KOPT-K1 (cell line): ENCODE results near the gene PLEKHF1.

Experiments
- H3K27ac ChIP-seq: fragments of 200-600 bp; sonication (generic); 2 replicates; pipeline ENCODE4 v1.5.1; 2016; ENCODE audit warnings: antibody characterized with exemption, mild to moderate bottlenecking, low read depth, low read length; ENCODE audit not compliant: poor library complexity, severe bottlenecking
- H3K36me3 ChIP-seq: fragments of 200-600 bp; sonication (generic); 2 replicates; pipeline ENCODE4 v1.5.1; 2017; ENCODE audit warnings: antibody characterized with exemption, mild to moderate bottlenecking, low read length, moderate library complexity; ENCODE audit not compliant: insufficient read depth
- H3K9me3 ChIP-seq: fragments of 200-600 bp; sonication (generic); 2 replicates; pipeline ENCODE4 v1.5.1; 2017; ENCODE audit warnings: antibody characterized with exemption, low read length, mild to moderate bottlenecking; ENCODE audit not compliant: insufficient read depth, poor library complexity, severe bottlenecking

The PLEKHF1 gene

DNA sequence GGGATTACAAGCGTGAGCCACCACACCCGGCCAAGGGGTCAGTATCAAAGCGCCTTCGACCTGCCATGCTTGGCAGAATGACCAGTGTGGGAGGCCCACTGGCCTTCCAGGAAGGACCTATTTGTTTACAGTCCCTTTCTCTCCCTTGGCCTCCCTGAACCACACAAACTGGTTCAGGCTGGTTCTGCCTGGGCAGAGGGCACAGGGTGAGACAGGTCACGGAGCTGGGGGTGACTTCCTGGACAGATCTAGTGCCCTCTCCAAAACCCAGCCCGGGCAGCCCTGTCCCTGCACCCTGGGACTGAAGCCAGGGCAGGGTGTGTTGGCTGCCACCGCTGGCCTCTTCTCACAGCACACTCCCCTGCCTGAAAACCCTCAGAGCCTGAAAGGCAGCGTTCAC lies 11.3 kb downstream of the PLEKHF1 start:
- H3K9me3 ChIP-seq: no peaks in the 10 kb centered on the region
- peaks cover 49% of the 10 kb centered on the region for H3K36me3 ChIP-seq
- peak overlapping the region; percentile 92 for H3K27ac ChIP-seq

DNA sequence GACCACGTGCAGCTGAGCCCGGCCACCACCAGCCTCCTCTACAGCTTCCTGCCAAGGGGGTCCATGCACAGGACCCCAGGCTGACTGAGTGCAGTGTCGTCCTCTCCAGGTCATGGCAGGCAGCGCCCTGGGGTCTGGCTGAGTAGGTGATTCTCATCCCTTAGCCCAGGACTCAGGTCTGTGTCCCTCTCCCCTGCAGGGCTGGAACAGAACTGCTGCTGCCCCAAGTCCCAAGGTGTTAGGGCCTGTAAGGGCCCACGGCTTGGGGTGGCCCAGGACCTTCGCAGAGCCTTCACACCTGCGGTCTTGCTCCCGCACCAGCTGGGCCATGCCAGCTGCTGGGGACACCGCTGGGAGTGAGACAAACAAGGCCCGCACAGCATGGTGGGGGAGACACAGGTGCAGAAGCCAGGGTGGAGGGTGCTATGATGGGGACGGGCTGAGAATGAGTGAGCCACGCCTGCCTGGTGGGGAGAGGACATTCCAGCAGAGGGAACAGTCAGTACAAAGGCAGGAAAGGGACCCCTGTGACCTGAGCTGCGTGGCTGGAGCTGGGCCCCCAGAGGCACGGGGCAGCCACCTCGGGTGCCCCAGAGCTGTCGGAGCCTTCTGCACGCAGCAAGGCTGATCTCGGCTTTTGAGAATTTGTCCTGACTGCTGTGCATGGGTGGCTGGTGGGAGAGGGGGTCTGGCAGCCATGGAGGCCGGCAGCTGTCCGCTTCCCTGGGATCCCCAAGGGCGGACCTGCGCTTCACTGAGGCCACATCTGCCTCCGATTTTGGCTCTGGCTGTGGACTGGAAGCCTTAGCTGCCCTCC lies 11.9 kb downstream of the PLEKHF1 start:
- H3K36me3 ChIP-seq: peaks cover 49% of the 10 kb centered on the region
- no peaks in the 10 kb centered on the region for H3K9me3 ChIP-seq

DNA sequence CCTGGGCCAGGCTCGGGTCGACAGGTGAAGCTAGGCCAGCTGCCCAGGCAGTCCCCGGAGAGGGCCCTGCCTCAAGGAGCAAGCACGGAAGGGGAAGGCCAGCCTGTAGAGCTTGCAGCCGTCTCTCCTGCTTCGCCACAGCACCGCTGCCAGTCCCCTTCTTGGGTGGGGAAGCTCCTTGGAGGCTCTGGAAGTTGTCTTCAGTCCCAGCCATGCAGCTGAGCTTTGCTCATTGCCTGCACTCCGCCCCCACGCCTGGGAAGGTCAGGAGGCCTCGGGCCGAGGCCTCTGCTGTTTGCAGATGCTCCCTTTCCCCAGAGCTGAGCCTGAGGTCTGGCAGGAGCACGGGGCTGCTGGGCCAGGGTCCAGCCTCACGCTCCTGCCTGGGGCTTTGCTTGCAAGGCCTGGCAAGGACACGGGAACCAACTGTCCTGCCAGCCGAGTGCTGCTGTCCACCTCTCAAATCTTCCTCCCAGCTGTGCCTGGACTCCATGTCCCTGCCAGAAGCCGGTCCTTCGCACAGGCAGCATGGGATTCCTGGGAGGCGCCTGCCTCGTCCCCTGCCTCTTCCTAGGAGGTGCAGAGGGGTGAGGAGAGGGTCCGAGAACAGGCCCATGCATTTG lies 13.3 kb downstream of the PLEKHF1 start:
- Histone ChIP-seq H3K27ac (peak overlapping the region; percentile 22), H3K9me3 (no peaks in the 10 kb centered on the region), H3K36me3 (peaks cover 49% of the 10 kb centered on the region)

More for the DNA sequence above, 11.9 kb downstream of the PLEKHF1 start:
- peak overlapping the region; percentile 92 for H3K27ac ChIP-seq

DNA sequence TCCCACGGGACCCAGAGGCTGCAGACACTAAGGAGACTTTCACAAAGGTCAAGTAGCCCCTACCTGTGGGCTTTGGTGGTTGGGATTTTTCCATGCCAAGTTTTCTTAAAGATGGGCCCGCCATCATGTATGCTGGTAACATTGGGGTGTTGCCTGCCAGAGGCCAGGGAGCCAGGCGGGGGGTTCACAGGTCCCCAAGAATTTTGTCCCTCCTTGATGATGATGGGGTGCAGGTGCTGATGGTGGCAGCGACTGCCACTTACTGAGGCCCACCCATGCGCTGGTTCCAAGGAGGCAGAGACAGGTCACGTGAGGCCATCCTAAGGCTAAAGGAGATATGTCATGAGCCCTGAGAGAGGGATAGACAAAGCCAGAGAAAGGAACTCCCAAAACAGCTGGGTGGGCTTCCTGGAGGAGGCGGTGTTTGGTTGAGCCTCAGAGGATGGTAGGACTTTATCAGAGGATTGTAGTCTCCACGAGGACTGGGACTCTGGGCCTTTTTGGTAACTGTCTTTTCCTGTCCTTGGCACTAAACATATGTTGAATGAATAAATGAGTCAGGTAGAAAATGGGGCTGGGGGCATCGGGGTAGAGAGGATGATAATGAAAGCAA lies 14.4 kb downstream of the PLEKHF1 start:
- Histone ChIP-seq H3K36me3 (peaks cover 39% of the 10 kb centered on the region), H3K9me3 (no peaks in the 10 kb centered on the region), H3K27ac (peak overlapping the region; percentile 85)

DNA sequence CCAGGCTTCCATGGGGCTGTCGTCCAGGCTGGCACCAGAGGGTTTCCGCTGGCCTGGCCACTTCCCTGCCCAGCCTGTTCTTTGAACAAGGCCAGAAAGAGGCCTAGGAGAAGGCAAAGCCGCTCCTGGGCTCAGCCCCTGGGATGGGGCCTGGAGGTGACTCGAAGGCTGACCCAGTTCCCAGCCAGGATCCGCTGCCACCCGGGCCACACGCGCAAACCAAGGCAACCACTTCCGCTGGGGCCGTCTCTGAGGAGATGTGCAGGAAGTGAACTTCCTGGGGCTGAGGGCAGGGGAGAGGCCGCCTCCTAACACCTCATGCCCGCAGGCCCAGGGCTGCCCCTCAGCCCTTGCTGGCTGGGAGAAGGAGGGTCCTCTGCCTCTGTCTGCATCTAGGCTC lies 15.2 kb downstream of the PLEKHF1 start:
- Histone ChIP-seq H3K27ac (peak overlapping the region; percentile 85), H3K9me3 (no peaks in the 10 kb centered on the region)

DNA sequence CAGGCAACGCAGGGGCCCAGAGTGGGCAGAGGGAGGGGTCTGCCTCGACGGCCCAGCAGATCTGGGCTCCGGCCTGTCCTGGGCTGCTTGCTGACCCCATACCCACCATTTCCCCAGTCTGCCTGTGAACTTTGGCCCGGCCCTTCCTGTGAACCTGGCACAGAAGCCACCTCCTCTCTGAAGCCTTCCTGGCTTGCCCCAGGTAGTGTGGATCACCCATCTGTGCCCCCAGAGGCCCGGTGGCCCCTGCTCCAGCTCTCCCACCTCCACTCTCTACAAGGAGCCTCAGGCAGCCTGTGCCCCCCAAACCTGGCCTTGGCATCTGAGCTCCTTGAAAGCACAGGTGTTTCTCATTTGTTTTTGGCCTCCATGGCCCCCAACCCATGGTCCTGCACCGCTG lies 15.7 kb downstream of the PLEKHF1 start:
- Histone ChIP-seq H3K27ac (peak overlapping the region; percentile 85), H3K9me3 (no peaks in the 10 kb centered on the region), H3K36me3 (peaks cover 27% of the 10 kb centered on the region)

More for the DNA sequence above, 15.2 kb downstream of the PLEKHF1 start:
- peaks cover 32% of the 10 kb centered on the region for H3K36me3 ChIP-seq

DNA sequence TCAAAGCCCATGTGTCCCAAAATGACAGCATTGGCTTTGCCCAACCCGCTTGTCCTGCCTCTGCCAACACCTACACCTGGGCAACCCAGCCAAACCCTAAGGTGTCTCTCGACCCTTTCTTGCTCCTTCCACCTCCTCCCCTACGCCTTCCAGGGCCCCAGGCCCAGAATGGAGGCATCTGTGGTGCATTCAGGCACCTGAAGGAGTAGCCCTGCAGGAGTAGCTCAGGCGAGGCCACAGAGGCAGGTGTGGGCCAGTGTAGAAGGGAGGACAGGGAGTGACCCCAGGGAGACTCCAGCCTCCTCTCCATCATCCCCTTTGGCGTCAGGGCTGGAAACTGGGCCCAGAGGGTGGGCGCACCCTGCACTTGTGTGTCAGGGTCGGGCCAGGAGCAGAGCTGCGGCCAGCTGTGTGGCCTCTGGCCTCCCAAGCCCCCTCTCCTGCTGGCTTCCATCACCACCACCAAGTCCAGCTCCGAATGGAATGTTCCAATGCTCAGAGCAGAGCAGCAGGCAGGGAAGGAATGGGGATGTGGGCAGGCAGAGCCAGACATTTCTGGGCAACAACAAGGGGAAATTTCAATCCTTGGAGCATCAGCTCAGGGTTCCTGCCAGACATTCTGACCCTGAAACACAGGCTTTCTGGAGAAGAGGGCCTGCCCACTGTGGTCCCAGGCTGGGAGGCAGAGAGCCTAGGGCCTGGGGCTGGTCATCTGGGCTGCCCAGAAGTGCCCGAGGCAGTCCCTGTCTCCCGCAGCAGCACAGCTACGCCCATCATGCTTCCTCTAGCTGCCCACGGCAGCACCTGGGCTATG lies 16.4 kb downstream of the PLEKHF1 start:
- peak overlapping the region; percentile 85 for H3K27ac ChIP-seq
- H3K9me3 ChIP-seq: no peaks in the 10 kb centered on the region
- peaks cover 21% of the 10 kb centered on the region for H3K36me3 ChIP-seq

DNA sequence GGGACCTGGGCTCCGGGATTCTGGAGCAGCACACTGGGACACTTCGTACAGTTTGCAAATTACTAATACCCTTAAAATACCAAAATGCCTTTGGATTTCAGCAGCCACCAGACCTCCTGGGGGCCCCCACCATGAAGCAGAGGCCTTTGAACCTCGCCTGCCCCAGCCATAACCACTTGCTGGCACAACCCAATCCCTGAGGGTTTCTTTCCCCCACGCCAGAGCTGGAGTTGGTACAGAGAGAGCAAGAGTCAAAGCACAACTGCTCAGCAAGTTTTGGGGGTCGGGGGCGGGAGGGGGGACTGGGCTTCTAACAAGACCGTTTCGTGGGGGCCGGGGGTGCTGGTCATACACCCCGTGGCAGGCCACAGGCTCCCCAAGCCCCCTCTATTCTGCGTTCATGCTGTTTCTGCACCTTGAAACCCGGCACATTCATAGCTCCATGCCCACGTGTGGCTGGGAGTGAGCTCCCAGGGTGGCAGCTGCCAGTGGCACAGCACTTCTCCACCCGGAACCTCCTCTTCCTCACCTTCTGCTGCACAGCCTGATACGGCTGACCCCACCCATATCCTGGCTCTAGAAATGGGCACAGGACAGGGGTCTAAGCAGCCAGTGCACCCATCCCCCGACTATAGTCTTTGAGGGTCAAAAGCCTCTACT lies 17.1 kb downstream of the PLEKHF1 start:
- H3K9me3 ChIP-seq: no peaks in the 10 kb centered on the region
- peak overlapping the region; percentile 85 for H3K27ac ChIP-seq
- peaks cover 13% of the 10 kb centered on the region for H3K36me3 ChIP-seq

DNA sequence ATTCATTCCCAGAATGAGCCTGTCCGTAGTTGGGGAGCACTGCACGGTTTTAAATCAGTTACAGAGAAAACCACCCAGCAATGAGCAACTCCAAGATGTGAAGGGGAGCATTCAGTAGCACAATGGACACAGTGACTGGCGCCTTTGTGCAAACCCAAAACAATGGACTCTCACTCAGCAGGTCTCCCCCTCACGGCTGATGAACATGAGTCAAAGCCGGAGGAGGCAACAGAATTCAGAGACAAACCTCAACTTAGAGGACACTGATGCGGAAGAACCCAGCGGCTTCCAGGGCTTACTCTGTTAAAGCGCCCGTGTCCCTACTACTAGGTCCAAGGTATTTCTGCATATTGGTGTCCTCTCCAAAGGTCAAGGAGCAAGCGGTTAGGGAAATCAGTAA lies 17.7 kb downstream of the PLEKHF1 start:
- H3K9me3 ChIP-seq: no peaks in the 10 kb centered on the region
- peaks cover 10% of the 10 kb centered on the region for H3K36me3 ChIP-seq
- H3K27ac ChIP-seq: no peak overlapping the region

DNA sequence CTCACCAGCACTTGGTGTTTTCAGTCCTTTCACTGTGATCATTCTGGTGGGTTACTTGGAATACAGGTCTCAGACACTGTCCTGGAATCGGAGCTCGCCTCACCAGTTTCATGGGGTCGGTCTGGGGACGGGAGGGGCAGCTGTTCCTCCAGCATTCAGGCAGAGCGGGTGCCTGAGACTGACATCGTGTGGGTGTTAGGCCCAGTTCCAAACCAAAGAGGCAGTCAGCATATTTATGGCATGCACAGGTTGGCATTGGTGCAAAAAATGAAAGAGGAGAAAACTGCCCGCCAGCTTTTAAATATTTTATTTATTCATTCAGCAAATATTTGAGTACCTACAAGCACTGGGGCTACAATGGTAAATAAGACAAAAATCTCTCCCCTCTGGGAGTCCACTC lies 20.1 kb downstream of the PLEKHF1 start:
- peaks cover under 1% of the 10 kb centered on the region for H3K9me3 ChIP-seq
- no peaks in the 10 kb centered on the region for H3K36me3 ChIP-seq
- no peak overlapping the region for H3K27ac ChIP-seq

DNA sequence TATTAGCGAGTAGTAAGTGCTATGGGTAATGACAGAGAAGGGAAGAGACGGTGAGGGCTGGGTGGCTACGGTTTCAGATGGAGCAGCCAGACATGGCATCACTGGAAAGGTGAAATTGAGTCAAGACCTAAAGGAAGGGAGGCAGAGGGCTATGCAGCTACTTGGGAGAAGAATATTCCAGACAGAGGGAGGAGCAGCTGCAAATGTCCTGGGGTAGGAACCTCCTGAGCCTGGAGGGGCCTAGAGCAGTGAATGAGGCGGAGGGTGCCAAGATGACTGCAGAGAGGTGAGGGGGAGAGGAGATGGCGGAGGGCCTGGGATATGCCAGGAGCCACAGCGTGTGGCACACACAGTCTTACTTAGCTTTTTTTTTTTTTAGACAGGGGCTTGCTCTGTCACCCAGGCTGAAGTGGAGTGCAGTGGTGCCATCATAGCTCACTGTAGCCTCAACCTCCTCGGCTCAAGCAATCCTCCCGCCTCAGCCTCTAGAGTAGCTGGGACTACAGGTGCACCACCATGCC lies 21.1 kb downstream of the PLEKHF1 start:
- Histone ChIP-seq H3K9me3 (peaks cover 10% of the 10 kb centered on the region), H3K27ac (no peak overlapping the region), H3K36me3 (no peaks in the 10 kb centered on the region)

DNA sequence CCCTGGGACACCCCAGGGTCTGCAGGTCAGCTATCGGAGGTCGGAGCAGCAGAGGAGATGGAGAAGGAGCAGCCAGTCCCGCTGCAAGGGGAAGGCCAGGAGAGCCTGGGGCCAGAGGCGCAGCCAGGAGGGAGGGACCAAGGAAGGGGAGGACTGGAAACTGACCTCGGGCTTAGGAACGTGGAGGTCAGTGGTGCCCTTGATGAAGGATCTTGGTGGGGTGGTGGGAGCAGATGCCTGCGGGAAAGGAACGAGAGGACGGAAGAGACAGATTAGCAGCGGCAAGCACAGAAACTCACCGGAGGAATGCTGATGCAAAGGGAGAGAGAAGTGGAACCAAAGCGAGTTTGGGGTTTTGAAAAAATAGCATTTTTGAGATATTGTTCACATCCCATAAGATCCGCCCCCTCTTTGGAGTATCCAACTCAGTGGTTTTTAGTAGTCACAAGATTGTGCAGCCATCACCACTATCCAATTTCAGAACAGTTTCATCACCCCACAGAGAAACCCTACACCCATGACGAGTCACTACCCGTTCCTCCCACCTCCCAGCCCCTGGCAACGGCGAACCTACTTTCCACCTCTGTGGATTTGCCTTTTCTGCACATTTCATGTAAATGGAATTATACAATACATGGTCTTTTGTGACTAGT lies 22.1 kb downstream of the PLEKHF1 start:
- H3K27ac ChIP-seq: no peak overlapping the region
- H3K9me3 ChIP-seq: peaks cover 10% of the 10 kb centered on the region
- no peaks in the 10 kb centered on the region for H3K36me3 ChIP-seq

DNA sequence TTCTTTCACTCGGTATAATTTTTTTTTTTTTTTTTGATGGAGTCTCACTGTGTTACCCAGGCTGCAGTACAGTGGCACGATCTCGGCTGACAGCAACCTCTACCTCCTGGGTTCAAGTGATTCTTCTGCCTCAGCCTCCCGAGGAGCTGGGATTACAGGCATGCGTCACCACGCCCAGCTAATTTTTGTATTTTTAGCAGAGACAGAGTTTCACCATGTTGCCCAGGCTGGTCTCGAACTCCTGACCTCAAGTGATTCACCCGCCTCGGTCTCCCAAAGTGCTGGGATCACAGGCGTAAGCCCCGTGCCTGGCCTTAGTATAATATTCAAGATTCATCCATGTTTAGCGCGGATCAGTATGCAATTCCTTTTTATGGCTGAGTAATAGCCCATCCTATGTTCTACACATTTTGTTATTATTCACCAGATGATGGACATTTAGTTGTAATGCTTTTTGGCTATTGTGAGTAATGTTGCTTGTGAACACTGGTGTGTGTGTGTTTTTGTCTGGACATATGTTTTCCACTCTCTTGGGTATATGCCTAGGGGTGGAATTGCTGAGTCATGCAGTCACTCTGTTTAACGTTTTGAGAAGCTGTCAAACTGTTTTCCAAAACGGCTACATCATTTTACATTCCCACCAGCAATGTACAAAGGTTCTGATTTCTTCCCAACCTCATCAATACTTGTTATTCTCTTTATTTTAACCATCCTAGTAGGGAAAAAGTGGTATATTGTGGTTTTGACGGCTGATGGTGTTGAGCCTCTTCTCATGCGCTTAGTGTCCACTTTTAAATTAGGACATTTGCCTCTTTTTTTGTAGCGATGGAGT lies 22.9 kb downstream of the PLEKHF1 start:
- H3K36me3 ChIP-seq: no peaks in the 10 kb centered on the region
- H3K9me3 ChIP-seq: peaks cover 10% of the 10 kb centered on the region
- H3K27ac ChIP-seq: no peak overlapping the region
